NCI-H446 treated with DMSO at 0.1 percent for 48 hours (cell line): ENCODE measurements around the gene WDR81.
A peak's percentile ranks its signal among the peaks of the same experiment; 100 is the strongest.
"Not testable (repeated sequence)": the region's sequence is repeated elsewhere in the genome, so short reads cannot be mapped to it uniquely, and the experiment has no call there.

Experiments
- DNase-seq: peaks from one replicate; lab custom pipeline; 2025; lab: John Stamatoyannopoulos, UW

The WDR81 gene

DNA sequence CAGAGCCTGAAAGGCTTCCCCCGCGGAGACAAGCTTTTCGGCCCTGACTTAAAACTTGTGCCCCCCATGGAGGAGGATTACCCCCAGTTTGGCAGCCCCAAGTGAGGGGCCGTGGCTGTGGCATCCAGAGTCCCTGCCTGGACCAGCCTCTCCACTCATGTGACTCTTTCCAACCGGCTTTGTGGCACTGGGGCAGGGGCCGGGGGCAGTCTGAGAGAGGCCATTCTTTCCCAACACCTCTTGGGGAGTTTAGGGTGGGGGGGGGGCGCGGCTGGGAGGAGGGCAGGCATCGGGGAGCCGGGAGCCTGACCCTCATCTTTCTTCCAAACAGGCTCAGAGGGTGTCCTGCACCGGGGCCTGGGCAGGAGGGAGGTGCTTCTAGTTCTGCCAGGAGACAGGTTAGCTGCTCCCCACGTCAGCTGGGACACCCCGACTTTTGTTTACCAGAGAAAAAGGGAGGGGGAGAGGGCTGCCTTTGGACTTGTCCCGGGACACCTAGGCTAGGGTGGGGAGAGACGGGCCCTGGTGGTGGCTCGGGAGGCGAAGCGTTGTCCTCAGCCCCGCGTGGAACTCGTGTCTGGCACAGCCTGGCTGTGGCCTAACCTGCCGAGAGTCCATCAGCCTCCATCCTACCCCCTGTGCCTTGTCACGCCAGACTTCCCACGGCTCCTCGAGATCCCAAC, 30.1 kb downstream of the WDR81 start:
- no peak for DNase-seq

DNA sequence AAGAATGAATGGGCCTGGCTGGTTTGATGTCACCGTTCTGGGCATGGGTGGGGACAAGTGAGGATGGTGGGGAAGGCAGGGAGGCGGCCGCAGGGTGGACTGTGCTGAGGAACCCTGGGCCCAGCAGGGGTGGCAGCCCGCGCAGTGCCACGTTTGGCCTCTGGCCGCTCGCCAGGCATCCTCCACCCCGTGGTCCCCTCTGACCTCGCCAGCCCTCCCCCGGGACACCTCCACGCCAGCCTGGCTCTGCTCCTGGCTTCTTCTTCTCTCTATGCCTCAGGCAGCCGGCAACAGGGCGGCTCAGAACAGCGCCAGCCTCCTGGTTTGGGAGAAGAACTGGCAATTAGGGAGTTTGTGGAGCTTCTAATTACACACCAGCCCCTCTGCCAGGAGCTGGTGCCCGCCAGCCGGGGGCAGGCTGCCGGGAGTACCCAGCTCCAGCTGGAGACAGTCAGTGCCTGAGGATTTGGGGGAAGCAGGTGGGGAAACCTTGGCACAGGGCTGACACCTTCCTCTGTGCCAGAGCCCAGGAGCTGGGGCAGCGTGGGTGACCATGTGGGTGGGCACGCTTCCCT, 30.8 kb downstream of the WDR81 start:
- DNase-seq: peak; percentile 68

DNA sequence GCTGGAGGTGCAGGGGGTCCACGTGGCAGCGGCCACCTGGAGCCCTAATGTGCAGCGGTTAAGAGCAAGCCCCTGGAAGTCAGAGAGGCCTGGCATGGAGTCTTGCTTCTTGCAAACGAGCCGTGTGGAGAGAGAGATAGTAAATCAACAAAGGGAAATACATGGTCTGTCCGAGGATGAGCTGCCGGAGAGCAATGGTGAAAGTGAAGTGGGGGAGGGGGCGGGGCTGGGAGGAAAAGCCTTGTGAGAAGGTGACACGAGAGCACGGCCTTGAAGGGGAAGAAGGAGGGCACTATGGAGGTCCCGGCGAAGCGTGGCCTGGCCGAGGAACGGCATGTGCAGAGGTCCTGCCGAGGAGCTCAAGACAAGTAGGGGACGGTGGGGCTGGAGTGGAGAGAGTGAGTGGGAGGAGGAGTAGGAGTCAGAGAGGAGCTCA, 31.3 kb downstream of the WDR81 start:
- DNase-seq: no peak

DNA sequence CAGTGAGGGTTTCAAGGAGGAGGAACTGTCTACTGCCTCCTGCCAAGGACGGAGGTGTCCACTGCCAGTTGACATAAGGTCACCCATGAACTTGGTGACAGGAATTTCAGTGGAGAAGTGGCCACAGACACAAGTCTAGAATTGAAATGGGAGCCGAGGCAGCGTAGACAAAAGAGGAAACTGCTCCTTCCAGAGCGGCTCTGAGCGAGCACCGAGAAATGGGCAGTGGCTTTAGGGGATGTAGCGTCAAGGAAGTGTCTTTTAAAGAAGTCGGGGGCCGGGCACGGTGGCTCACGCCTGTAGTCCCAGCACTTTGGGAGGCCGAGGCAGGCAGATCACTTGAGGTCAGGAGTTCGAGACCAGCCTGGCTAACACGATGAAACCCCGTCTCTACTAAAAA, 34.3 kb downstream of the WDR81 start:
- no peak for DNase-seq

DNA sequence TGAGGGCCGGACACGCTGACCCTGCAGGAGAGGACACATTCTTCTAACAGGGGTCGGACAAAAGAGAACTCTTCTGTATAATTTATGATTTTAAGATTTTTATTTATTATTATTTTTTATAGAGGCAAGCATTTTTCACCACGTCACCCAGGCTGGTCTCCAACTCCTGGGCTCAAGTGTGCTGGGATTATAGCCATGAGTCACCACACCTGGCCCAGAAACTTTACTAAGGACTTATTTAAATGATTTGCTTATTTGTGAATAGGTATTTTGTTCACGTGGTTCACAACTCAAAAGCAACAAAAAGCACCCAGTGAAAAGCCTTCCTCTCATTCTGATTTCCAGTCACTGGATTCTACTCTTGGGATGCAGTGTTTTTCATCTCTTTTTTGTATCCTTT, 35.0 kb downstream of the WDR81 start:
- no peak for DNase-seq

DNA sequence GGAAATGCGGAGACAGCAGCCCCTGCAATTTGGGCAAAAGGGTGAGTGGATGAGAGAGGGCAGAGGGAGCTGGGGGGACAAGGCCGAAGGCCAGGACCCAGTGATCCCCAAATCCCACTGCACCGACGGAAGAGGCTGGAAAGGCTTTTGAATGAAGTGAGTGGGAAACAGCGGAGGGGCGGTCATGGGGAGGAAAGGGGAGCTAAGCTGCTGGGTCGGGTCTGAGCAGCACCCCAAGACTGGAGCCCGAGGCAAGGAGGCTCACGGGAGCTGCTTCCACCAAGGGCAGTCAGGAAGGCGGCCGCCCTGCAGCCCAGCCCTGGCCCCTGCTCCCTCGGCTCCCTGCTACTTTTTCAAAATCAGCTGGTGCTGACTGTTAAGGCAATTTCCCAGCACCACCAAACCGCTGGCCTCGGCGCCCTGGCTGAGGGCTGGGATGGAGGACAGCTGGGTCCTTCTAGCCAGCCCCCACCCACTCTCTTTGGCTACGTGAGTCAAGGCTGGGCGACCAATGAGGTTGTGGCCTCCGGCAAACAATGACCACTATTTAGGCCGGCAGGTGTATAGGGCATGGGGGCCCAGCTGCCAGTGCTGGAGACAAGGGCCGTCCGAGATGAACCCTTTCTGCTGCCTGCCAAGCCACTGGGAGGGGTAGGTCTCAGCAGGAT, 37.9 kb downstream of the WDR81 start:
- no peak for DNase-seq

DNA sequence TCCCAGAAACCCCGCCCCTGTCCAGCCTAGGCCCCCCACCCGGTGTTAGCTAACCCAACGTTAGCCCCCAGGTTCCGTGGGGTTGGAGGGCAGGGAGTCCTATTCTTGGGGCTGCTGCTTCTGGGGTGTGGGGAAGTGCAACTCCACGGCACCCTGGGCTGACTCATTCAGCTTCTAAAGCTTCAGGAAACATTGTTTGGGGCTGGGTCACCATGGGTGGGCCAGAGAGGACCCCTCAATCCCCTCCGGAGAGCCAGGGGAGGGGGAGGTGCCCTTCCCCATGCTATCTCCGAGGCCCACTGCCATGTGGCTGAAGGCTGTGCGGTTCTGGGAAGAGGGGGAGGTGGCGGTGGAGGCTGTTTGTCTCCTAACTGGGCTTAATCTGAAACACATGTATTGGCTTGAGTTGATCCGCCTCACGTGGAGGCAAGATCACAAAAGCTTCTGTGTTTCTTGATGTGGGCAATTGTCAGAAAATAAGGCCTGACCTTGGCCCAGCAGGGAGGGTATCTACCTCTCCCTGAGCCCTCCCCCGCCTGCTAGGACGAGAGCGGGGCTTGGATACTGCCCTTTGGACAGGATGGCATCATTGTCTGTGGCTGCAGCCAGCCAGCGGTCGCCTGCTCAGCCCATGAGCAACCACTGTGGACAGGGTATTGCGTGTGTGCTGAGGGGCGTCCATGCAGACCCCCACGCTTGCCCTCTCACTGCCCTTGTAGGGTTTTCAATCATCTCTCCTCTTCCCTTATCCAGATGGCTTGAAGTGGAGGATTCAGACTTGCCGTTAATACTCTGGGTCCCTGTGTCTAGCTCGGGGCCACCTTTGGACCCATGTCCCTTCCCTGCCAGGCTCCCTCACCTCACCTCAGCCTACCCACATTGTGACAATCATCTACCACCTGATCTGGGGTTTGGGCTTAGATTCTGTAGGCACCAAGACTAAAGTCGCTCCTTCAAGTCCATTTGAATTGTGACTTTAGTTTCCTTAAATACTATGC, 38.7 kb downstream of the WDR81 start:
- DNase-seq: no peak

DNA sequence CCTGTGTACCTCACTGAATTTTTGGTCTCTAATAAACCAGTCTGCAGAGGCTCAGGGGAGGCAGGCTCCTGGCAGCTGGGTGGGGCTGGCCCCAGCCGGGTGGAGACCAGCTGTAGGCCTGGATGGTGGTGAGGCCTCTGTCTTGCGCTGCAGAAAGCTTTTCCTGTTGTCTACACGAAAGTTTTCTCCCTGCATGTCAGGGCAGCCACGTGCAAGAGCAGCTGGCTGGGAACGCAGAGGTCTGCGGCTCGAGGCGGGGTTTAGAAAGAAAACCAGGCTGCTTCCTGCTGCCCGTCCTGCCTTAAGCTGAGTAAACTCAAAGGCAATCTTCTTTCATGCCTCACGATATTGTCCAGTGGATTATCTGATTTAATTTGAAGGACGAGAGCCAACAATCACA, 39.8 kb downstream of the WDR81 start:
- no peak for DNase-seq

DNA sequence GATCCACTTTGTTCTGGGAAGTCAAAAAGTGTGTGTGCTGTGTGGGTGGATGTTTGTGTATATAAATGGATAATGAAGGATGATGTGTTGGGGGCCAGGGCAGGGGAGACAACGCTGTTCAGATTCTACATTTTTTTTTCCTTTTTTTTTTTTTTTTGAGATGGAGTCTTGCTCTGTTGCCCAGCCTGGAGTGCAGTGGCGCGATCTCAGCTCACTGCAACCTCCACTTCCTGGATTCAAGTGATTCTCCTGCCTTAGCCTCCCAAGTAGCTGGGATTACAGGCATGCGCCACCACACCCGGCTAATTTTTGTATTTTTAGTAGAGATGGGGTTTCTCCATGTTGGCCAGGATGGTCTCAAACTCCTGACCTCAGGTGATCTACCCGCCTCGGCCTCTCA, 40.2 kb downstream of the WDR81 start:
- DNase-seq: not testable (repeated sequence)

DNA sequence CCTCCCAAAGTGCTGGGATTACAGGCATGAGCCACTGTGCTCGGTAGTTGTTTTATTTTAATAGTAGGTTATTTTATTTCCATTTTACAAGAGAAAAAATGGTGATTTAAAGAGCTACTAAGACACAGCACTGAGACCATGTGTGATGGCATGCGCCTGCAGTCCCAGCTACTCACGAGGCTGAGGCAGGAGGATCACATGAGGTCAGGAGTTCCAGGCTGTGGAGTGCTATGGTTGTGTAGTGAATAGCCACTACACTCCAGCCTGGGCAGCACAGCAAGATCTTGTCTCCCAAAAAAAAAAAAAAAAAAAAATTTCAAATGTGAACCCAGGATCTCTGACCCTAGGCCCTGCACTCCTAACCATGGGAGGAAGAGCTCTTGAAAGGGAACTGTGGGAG, 41.1 kb downstream of the WDR81 start:
- DNase-seq: no peak

DNA sequence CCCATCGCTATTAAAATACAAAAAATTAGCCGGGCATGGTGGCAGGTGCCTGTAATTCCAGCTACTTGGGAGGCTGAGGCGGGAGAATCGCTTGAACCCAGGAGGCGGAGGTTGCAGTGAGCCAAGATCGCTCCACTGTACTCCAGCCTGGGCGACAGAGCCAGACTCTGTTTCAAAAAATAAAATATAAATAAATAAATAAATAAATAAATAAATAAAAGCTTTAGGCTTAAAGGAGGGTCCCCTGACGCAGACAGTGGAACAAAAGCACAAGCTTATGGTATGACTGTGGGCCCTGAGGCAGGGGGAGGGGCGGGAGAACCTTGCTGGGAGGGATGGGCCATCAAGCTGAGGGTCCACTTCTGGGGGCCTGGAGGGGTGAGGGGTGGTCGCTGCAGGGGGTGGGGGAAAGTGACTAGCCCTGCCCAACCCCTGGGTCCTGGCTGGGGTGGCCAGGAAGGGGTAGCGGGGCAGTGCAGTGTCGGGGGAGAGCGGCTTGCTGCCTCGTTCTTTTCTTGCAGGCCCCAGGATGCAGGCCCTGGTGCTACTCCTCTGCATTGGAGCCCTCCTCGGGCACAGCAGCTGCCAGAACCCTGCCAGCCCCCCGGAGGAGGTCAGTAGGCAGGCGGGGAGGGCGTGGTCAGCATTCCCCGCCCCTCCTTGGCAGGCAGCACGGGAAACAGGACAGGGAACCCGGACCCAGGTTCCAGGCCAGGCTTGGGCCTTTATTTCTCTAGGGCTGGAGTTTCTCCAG, 42.1 kb downstream of the WDR81 start:
- no peak for DNase-seq

DNA sequence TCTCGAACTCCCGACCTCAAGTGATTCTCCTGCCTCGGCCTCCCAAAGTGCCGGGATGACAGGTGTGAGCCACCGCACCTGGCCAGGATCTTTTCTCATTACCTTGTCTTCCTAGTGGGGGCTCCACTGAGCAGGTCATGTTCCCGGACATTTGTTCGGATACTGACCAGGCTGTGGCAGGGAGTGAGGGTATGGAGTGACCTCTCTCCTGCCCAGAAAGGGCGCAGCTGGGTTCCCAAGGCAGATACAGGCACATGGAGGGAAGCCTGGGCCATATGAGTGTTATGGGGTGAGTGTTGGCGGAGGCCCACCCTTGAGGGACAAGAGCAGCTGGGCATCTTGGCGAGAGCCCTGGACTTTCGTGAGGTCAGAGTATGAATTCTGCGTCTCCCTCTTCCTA, 42.9 kb downstream of the WDR81 start:
- no peak for DNase-seq

DNA sequence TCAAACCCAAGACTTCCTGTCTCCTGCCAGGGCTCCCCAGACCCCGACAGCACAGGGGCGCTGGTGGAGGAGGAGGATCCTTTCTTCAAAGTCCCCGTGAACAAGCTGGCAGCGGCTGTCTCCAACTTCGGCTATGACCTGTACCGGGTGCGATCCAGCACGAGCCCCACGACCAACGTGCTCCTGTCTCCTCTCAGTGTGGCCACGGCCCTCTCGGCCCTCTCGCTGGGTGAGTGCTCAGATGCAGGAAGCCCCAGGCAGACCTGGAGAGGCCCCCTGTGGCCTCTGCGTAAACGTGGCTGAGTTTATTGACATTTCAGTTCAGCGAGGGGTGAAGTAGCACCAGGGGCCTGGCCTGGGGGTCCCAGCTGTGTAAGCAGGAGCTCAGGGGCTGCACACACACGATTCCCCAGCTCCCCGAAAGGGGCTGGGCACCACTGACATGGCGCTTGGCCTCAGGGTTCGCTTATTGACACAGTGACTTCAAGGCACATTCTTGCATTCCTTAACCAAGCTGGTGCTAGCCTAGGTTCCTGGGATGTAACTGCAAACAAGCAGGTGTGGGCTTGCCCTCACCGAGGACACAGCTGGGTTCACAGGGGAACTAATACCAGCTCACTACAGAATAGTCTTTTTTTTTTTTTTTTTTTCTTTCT, 45.4 kb downstream of the WDR81 start:
- no peak for DNase-seq

DNA sequence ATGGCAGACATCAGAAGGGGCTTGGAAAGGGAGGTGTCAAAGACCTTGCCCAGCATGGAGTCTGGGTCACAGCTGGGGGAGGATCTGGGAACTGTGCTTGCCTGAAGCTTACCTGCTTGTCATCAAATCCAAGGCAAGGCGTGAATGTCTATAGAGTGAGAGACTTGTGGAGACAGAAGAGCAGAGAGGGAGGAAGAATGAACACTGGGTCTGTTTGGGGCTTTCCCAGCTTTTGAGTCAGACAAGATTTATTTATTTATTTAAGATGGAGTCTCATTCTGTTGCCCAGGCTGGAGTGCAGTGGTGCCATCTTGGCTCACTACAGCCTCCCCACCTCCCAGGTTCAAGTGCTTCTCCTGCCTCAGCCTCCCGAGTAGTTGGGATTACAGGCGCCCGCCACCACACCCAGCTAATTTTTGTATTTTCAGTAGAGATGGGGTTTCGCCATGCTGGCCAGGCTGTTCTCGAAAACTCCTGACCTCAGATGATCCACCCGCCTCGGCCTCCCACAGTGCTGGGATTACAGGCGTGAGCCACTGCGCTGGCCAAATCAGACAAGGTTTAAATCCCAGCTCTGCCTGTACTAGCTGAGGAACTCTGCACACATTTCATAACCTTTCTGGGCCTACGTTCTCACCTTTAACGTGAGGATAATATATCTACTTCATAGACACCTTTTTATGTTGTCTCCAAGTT, 48.6 kb downstream of the WDR81 start:
- not testable (repeated sequence) for DNase-seq

DNA sequence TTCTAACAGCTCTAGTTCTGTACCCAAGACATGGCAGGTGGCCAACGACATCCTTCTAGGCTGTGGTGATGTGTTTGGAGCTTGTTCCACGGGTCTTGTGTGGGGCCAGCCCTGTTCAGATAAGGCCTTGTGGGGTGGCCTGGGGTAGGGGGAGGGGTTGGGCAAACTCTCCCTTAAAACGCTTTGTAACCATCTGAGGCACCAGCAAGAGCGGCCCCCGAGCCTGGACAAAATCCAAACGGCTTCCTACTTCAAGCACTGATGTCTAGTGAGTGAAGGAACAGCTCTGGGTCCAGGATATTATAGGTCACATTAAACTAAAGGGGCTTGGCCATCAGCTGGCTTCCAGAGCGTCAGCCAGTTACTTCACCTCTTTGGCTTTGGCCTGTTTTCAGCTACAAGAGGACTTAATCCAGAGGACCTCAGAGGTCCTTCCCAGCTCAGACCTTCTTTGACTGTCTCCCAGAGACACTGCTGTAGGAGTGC, 49.2 kb downstream of the WDR81 start:
- no peak for DNase-seq

DNA sequence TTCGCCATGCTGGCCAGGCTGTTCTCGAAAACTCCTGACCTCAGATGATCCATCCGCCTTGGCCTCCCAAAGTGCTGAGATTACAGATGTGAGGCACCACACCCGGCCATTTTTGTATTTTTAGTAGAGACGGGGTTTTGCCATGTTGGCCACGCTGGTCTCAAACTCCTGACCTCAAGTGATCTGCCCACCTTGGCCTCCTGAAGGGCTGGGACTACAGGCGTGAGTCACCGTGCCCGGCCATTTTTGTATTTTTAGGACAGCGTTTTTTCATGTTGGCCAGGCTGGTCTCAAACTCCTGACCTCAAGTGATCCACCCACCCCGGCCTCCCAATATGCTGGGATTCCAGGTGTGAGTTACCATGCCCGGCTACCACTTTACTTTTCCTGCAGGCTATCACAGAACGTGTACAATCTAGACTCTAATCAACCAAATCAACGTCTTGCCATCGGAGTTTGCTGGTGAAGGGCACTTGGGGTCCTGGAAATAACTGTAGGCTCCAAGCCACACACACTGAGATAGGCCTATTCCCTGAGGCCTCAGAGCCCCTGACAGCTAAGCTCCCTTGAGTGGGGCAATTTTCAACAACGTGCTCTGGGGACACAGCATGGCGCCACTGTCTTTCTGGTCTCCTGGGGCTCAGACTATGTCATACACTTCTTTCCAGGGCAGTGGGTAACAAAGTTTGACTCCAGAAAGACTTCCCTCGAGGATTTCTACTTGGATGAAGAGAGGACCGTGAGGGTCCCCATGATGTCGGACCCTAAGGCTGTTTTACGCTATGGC, 50.1 kb downstream of the WDR81 start:
- no peak for DNase-seq

DNA sequence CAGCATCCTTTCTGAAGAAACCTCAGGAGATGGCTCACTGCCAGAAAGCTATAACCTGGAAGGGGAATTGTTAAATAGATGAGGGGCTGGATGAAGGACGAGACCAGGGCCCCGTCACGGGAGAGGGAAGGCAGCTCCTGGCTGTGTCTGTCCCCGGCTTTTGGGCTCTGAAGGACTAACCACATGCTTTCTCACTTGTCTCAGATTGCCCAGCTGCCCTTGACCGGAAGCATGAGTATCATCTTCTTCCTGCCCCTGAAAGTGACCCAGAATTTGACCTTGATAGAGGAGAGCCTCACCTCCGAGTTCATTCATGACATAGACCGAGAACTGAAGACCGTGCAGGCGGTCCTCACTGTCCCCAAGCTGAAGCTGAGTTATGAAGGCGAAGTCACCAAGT, 51.8 kb downstream of the WDR81 start:
- DNase-seq: no peak

DNA sequence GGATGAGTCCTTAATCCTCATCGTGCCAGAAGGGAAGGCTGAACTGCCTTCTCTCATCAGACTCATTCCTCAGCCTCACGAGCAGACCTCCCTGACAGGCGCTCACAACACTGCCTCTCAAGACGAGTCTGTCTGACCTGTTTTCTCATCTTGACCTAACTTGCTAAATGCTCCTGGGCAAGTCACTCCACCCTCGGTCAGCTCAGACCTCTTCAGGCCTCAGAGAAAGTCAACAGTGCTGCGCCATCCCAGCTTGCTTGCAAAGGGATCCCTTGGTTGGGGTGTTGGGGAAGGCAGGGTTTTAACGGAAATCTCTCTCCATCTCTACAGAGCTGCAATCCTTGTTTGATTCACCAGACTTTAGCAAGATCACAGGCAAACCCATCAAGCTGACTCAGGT, 52.4 kb downstream of the WDR81 start:
- DNase-seq: no peak

DNA sequence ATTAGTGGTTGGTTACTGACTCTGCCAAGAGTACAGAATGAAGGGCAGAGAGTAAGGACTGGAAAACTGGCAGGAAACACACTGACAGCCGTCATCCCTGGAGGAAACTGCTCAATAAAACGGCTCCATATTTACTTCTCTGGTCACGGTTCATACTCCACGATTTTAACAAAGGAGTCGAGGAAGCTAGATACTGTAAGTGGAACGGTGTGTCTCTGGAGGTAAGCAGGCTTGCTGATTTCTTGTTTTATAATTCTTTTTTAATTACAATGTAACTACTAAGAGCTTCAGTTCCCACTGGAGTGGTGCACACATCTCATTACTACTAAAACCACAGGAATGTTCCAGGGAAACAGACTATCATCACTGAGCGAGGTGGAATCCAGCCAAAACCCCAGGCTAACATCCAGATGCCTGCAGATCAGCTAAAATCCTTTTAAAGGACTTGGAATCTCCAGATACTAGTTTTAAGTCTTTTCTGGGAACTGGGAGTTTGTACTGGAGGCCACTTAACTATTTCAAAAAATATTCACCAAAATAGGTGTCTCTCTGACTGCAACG, 55.1 kb downstream of the WDR81 start:
- DNase-seq: no peak
